Retinal pigment epithelial cell (primary cell): ENCODE results near the gene MEGF10.
"Not testable (repeated sequence)": the region's sequence is repeated elsewhere in the genome, so short reads cannot be mapped to it uniquely, and the experiment has no call there.

Experiments used
- DNase-seq: peaks from one replicate; pipeline ENCODE4 v3.0.0-alpha.2; 2010; ENCODE audit warnings: low read depth
- H3K4me3 ChIP-seq: 2 replicates; pipeline ENCODE4 v1.5.1; 2011; ENCODE audit warnings: mild to moderate bottlenecking, low read length, control low read depth, moderate library complexity
- TF ChIP-seq, protein P1 (sequence below): conservative IDR thresholded peaks from 2 replicates; pipeline ENCODE4 v1.5.1; 2011; ENCODE audit warnings: low read depth, low read length, control low read depth, inconsistent platforms

Gene MEGF10

DNA sequence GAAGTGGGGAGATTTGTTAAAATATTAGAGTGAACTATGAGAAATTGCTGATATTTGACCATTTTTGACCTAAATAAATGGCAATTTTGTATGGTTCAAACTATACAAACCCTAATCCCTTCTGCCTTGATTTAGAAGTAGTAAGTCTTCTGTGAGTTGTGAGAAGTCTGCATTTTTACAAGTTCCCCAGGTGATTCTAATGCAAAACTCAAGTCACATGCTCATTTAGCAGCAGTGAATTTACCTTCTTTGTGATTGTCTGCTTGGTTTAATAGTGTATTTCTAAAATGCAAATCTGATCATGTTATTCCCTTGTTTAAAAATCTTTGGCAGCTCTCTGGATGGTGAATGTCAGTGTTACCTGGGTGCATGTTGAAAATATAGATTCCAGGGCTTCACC lies 2.8 kb downstream of the MEGF10 start:
- DNase-seq, result no peak
- no peak overlapping the region for H3K4me3 ChIP-seq
- TF ChIP-seq, protein P1, sequence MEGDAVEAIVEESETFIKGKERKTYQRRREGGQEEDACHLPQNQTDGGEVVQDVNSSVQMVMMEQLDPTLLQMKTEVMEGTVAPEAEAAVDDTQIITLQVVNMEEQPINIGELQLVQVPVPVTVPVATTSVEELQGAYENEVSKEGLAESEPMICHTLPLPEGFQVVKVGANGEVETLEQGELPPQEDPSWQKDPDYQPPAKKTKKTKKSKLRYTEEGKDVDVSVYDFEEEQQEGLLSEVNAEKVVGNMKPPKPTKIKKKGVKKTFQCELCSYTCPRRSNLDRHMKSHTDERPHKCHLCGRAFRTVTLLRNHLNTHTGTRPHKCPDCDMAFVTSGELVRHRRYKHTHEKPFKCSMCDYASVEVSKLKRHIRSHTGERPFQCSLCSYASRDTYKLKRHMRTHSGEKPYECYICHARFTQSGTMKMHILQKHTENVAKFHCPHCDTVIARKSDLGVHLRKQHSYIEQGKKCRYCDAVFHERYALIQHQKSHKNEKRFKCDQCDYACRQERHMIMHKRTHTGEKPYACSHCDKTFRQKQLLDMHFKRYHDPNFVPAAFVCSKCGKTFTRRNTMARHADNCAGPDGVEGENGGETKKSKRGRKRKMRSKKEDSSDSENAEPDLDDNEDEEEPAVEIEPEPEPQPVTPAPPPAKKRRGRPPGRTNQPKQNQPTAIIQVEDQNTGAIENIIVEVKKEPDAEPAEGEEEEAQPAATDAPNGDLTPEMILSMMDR, result no peak

DNA sequence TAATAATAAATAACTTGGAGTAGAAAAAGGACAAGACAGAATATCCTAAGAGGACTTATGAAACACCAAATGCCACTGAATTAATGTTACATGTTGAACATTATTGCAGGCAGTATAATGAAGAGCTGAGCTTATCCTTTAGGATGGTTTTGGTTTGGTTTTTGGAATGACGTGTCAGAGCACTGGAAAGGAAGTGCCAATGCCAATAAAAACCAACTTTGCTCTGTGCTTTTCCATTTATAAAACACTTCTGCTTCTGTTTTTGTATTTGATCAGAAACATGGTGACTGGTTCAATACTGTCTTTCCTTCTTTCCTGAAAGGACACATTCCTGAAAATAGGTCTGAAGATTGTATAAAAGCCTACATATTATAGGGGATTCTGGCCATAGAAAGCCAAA lies 4.2 kb downstream of the MEGF10 start:
- no peak for DNase-seq
- TF ChIP-seq, protein P1, result no peak
- H3K4me3 ChIP-seq, result no peak overlapping the region

DNA sequence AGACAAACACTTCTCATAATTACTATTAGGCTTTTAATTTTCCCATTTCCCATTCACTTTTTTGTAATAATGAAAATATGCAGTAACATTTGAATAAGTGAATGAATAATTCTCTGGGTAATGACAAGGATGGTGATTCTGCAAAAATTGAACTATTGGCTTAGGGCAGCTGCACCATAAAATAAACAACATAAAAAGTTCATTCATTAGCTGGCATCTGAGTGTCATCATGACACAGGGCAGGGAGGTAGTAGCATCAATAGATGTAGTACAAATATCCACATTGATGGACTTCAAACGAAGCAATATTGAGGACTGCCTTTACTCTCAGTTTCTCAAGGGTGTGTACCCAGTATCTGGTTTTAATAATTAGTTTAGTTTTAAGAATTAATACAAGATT lies 4.9 kb downstream of the MEGF10 start:
- TF ChIP-seq, protein P1, result no peak
- H3K4me3 ChIP-seq, result no peak overlapping the region
- DNase-seq, result no peak

DNA sequence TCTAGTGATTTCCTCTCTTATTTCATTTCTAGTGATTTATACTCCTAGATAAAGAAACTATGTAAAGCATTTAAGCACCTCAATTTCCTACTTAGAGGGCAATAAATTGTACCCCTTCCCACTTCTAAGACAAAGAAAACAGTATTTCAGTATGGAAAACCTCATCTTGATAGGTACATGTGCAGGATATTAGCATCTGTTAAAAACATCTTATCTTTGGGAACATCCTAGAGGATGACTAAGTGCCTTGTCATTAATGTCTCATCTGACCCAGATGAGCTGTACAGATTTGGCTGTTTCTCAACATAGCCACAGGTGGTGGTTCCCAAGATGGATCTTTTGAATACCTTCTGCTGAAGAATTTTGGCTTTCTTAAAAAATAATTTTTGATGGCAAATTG lies 5.7 kb downstream of the MEGF10 start:
- TF ChIP-seq, protein P1, result no peak
- no peak for DNase-seq
- H3K4me3 ChIP-seq, result no peak overlapping the region

DNA sequence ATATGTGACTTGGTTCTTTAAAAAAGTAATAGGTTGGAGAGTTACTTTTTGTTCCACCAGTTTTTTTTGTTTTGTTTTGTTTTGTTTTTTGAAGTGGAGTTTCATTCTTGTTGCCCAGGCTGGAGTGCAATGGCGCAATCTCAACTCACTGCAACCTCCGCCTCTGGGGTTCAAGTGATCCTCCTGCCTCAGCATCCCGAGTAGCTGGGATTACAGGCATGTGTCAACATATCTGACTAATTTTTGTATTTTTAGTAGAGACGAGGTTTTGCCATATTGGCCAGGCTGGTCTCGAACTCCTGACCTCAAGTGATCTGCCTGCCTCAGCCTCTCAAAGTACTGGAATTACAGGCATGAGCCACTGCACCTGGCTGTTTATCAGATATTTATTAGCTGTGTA lies 6.3 kb downstream of the MEGF10 start:
- not testable (repeated sequence) for H3K4me3 ChIP-seq, DNase-seq

DNA sequence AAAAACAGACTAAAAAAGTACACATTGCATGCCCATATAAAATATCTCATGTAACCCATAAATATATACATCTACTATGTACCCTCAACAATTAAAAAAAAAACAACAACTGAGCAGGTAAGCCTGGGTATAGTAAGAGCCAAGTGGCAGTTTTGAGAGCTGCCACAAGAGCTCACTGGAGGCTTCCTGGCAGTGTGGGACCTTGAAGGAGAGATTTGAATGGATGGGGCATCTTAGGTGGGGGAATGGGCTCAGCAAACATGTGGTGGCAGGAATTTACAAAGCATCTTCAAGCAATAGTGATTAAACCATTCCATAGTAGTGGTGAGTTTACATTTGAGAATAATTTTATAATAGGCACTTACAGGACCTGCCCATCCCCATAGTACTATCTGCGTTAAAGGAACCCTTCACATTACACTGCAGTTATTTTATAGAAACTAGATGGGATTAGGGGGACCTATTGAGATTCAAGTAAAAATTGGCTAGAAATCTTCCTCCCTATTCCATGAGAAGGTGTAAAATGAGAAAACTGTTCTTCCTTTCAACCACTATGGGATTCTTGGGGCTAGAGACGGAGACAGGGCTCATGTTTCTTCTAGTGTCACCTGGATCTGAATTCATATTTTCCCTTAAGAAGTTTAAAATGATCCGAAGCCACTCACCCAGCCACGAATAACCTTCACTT lies 6.9 kb downstream of the MEGF10 start:
- TF ChIP-seq, protein P1, result no peak
- DNase-seq, result no peak
- H3K4me3 ChIP-seq, result no peak overlapping the region

DNA sequence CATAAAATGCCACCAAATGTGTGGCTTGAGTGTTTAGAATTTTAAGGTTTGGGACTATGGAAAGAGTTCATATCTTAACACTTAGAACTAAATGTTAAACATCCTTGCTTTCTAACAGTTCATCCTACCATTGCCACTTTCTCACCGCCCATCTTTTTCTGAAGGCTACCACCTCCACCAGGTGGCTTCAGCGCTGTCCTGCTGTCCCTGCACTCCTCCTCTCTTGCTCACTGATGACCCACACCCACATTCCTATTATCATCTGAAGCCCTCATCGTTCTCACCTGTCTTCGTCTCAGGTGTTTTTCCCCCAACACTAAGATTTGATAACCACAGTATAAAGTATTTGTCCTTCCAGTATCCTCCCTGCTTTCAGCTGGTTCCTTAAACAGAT lies 7.4 kb downstream of the MEGF10 start:
- DNase-seq, result no peak
- no peak overlapping the region for H3K4me3 ChIP-seq
- TF ChIP-seq, protein P1, result no peak
